ENCODE data around the gene CTXN2. TPM values are rescaled to one million over a fixed set of nuclear protein-coding genes. Genes with fewer than 3 reads are reported as not detected.

The CTXN2 gene
- polyA plus RNA-seq (ENCODE audit: insufficient read length in 10 of 10): not detected
- long read RNA-seq, donor 1: 0 reads
- long read RNA-seq, donor 2: 0 reads
- long read RNA-seq, donor 3: 0 reads
- long read RNA-seq, donor 4: 0 reads
- long read RNA-seq, donor 5: 0 reads
- long read RNA-seq, donor 6: 0 reads
- long read RNA-seq, donor 7: 0 reads
- long read RNA-seq, donor 8: 0 reads
- long read RNA-seq, donor 9: 0 reads

- DNase-seq: no peak
These were observed at the start of gene CTXN2 for GRCh38 chr15:48191574-48192225. TSS of gene CTXN2 (plus strand) at chr15:48191665. CDS start at chr15:48201301, 9,636 bp downstream.

- peak in 1 of 3 donors; percentile 3 for DNase-seq
These were observed 47.6 kb upstream of the CTXN2 start for GRCh38 chr15:48143856-48144255.

GRCh38 chr15:48144889-48145288 lies 46.6 kb upstream of the CTXN2 start:
- DNase-seq: peak; percentile 6 to 21 (median 7)

GRCh38 chr15:48145923-48146322 lies 45.5 kb upstream of the CTXN2 start:
- no peak for DNase-seq

DNA sequence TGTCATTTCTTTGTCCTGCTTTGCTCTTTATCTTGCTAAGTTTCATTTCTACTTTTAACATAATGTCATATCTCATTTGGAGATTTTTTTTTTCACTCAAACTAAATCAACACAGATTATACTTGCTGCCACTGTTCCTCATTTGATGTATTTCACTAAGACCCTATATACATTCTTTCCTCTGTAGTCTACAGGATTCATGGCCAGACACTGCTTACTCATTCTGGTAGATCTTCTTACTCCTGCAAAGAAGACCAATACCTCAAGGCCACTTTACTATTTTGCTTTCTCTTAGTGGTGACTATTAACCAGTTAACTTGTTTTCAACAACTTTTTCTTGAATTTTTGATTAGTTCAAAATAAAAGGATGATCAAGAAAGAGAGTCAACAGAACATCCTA lies 44.1 kb upstream of the CTXN2 start:
- DNase-seq: no peak

GRCh38 chr15:48149858-48150257 lies 41.6 kb upstream of the CTXN2 start:
- DNase-seq: peak in 1 of 3 donors; percentile 49

DNA sequence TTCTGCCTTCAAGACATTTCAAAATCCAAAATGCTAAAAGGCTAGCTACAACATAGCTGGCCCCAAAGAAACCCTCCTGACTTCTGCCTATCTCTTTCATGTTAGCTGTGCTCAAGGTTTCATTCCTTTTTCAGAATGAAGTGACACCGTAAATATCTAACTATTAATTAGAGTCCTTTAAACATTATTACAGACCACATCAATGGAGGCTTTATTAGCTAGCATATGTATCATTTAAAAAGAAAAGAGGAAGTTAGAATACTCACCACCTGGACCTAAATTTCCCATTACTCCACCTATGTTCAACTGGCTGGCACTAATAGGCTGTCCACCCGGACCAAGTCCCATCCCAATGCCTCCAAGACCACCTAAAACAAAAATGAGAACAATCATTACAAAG lies 37.9 kb upstream of the CTXN2 start:
- no peak for DNase-seq

DNA sequence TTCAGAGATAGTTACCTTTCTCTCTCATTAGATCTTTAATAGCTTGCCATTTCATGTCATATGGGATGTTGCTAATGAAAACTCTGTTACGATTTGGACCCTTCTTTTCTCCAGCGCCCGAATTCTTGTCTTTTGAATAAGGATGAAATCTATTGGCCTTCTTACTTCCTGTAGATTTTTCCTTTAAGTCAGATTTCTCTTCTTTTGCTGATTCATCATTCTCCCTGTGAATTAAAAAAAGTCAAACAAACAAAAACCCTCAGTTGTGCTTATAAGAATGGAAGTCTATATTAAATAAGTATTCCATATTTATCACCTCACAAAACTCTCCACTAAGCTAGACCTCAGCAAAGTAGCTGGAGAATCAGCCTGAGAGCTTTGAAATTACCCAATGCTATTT lies 22.8 kb upstream of the CTXN2 start:
- no peak for DNase-seq

DNA sequence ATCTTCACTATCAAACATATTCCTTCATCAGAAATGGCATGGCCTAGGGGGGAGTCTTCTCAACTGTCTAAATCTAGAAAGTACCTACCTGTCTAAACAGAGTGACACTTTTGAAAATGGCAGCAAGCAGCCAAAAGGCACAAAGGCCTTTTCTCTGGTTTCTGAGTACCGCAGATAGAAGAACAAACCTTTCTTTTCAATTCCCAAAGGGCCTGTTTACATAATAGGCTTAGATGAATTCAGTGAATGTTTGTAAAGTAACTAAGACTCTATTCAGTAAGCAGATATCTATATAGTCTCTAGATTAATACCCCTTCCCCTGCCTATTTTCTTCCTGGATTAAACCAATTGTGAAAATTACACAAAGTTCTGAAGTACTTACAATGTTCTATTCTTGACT lies 20.5 kb upstream of the CTXN2 start:
- DNase-seq: no peak

DNA sequence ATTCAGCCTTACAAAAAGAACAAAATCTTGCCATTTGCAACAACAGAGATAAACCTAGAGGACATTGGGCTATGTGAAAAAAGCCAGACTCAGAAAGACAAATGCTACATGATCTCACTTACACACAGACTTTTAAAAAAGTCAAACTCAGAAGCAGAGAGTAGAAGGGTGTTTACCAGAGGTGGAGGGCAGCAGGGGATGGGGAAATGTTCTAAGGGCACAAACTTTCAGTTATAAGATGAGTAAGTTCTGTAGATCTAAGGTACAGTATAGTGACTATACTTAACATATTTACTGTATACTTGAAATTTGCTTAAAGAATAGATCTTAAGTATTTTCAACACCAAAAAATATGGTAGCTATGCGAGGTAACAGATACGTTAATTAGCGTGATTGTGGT lies 16.3 kb upstream of the CTXN2 start:
- DNase-seq: no peak

- peak; percentile 22 to 41 (median 26) for DNase-seq
These were observed 15.4 kb upstream of the CTXN2 start for GRCh38 chr15:48176112-48176511.

DNA sequence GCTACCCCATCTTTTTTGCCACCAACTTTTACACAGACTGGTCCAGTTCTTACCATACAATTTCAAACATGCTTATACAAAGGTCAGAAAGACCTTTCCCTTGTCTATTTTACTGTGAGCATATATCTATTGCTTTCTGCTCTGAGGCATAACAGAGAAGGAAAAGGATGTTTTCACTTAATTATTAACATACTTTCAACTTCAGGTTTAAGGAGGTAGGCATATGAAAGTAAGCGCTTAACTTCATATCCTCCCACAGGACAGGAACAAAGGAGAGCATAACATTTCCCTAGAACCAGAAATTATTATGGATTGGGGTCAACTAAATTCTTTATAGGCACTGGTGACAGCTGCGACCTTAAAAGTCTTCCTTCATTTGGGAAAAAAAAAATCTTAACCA lies 14.5 kb upstream of the CTXN2 start:
- DNase-seq: no peak

GRCh38 chr15:48177383-48177765 lies 14.1 kb upstream of the CTXN2 start:
- DNase-seq: peak; percentile 34 to 88 (median 66)

GRCh38 chr15:48177766-48178647 lies 13.5 kb upstream of the CTXN2 start, which contains the start of gene MYEF2:
TSS of gene MYEF2 (minus strand) at chr15:48178295. CDS start at chr15:48178237, 58 bp downstream.
- DNase-seq: peak; percentile 40 to 82 (median 55)

DNA sequence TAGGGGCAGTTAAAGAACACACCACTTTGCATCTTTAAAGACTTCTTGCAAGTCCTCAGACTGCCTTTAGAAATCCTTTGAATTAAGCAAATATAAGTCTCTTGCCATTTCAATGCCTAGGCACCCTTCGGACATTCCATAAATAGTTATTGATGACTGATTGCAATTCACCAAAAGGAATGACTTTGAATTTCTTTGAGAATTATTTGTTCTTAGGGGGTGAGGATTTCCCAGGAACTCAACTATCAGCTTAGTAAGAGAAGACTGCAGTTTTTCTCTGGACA lies 12.9 kb upstream of the CTXN2 start:
- no peak for DNase-seq

GRCh38 chr15:48182749-48183148 lies 8.7 kb upstream of the CTXN2 start:
- DNase-seq: no peak

DNA sequence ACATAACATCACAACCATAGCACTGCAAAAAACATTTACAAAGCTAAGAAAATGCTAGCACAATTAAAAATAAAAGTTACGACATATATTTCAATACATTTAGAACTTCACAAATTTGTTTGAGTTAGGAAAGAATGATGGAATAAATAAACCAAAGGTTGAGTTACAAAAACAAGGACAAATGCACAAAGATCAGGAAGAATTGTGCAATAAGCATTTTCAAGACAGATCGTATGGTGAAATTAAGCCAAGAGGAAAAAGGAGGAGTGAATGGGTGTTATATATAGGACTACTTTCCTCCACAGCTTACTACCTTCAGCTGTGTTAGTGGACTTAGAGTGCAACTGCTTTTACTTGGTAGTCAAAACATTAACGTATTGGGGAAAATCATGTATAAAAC lies 5.9 kb upstream of the CTXN2 start:
- DNase-seq: no peak

DNA sequence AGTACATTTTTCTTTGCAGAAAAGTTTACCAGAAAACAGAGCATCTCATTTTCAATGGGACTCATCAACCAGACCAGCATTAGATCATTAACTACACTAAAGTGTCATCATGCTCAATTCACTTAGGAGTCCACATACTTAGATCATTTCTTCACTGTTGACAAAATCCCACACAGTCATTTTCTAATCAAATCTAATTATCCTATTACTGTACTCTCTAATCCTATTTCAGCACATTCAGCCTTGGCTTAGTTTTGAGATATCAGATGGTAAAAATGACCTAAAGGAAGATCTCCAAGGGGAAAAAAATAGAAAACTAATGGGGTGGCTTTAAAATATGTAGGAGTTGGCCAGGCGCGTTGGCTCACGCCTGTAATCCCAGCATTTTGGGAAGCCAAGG lies 5.2 kb upstream of the CTXN2 start:
- no peak for DNase-seq

DNA sequence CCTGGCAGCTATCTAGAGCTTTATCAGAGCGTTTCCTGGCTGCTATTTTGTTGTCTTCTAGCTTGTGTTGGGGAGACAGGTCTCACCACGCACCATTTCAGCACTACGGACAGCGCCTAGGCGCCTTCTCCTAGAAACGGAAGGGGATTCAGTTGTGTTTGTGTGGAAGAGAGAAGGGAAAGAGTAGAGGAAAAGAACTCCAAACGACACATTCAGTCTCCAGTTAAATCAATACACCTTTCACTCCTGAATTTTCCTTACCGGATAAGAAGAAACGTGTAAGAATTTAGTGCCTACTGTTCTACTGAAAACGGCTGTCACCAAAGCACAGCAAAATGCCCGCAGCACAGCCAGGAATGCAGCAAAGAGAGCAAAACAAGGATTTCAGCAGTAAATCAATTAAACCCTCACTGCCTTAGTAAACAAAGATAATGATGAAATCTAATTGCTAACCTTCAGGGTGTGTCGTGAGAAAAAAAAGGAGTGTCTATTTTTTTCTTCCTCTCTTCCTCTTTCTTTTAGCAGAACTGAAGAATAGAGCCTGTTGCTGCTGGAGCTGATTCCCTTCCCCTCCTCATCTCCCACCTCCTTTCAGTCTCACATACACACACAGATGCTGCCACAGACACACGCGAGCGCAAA lies 412 bp upstream of the CTXN2 start:
- DNase-seq: peak; percentile 67 to 92 (median 89)

DNA sequence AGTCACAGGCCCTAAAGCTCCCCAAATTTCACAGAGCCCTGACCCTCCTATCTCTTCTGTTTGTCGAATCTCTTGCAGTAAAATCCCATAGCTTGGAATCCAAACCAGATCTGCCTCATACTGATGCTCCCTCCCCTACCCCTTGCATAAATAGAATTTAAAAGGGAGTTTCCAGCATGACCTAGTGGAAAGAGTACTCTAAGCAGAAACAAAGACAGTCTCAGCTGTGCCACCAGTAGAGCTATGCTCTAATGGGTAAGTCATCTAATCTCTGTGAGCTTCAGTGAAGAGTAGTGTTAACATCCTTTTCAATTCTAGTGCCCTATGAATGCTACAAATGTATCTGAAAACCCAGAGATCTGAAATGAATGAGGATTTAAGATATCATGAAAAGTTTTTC lies 10.6 kb downstream of the CTXN2 start:
- no peak for DNase-seq

- DNase-seq: no peak
These were observed 14.5 kb downstream of the CTXN2 start, which contains the start of gene SLC12A1 for GRCh38 chr15:48205981-48206380. TSS of gene SLC12A1 (plus strand) at chr15:48206302. CDS start at chr15:48207720, 1,418 bp downstream.

DNA sequence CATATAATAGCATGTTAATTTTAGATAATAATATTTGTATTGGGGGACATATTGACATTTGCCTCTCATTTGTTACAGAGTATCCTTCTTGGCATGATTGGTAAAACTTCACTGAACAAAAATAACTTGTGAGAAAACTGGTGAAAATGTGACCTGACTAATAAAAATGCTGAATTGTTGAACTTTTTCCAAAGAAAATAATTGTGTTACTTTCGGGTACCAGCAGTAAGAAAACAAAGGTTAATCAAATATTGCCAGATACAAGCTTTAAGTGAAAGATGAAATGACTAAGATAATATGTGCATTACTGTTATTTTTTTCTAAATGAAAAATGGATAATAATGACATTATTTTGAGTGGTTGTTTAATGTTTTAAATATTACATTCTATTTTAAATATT lies 29.8 kb downstream of the CTXN2 start:
- DNase-seq: no peak

All from muscle of back (tissue), 13 donors.